Neutrophil (primary cell): ENCODE results near the gene OCA2.

ENCODE experiments used
- H3K27ac ChIP-seq: fragments of 200-600 bp; sonication (generic); 2 replicates; pipeline ENCODE4 v1.5.1; 2016; ENCODE audit warnings: mild to moderate bottlenecking, moderate library complexity
- H3K27me3 ChIP-seq: fragments of 200-600 bp; sonication (generic); 2 replicates; pipeline ENCODE4 v1.6.0; 2016; ENCODE audit warnings: mild to moderate bottlenecking
- H3K36me3 ChIP-seq: fragments of 200-600 bp; sonication (generic); 2 replicates; pipeline ENCODE4 v1.5.1; 2017
- H3K4me1 ChIP-seq, 2 experiments: fragments of 200-600 bp in 1 of 2; sonication (generic) in 1 of 2; 1 replicate in 1 of 2; 2 replicates in 1 of 2; pipeline versions ENCODE4 v1.5.1 to v1.6.1; 2013 to 2016; ENCODE audit warnings: low read depth in 1 of 2, low read length in 1 of 2, mild to moderate bottlenecking in 1 of 2, moderate library complexity in 1 of 2; ENCODE audit not compliant: control insufficient read depth in 1 of 2, insufficient read depth in 1 of 2
- H3K4me3 ChIP-seq, 2 experiments: fragments of 200-600 bp in 1 of 2; sonication (generic) in 1 of 2; 1 replicate in 1 of 2; 2 replicates in 1 of 2; pipeline ENCODE4 v1.5.1; 2013 to 2016; ENCODE audit warnings: low read depth in 1 of 2, low read length in 1 of 2, mild to moderate bottlenecking in 1 of 2, moderate library complexity in 1 of 2
- H3K9me3 ChIP-seq: fragments of 200-600 bp; sonication (generic); 2 replicates; pipeline ENCODE4 v1.5.1; 2016
- CTCF ChIP-seq: fragments of 200-600 bp; sonication (generic); IDR thresholded peaks from 2 replicates; pipeline ENCODE4 v1.5.1; 2016; ENCODE audit warnings: antibody characterized with exemption

The OCA2 gene

GRCh38 chr15:27985099-27985498, 114.0 kb downstream of the OCA2 start:
- no peak overlapping the region for H3K27ac ChIP-seq
- H3K4me3 ChIP-seq, result no peak overlapping the region
- H3K36me3 ChIP-seq, result no peaks in the 10 kb centered on the region
- H3K9me3 ChIP-seq, result no peaks in the 10 kb centered on the region
- no peaks in the 10 kb centered on the region for H3K27me3 ChIP-seq
- TF ChIP-seq CTCF, result no peak
- H3K4me1 ChIP-seq, result no peaks in the 10 kb centered on the region

GRCh38 chr15:27983496-27983895, 115.6 kb downstream of the OCA2 start:
- H3K27me3 ChIP-seq, result no peaks in the 10 kb centered on the region
- no peak overlapping the region for H3K27ac ChIP-seq
- no peaks in the 10 kb centered on the region for H3K9me3 ChIP-seq
- TF ChIP-seq CTCF, result no peak
- no peaks in the 10 kb centered on the region for H3K4me1 ChIP-seq
- no peaks in the 10 kb centered on the region for H3K36me3 ChIP-seq
- H3K4me3 ChIP-seq, result no peak overlapping the region

- no peak for TF ChIP-seq CTCF
- Histone ChIP-seq H3K27me3 (no peaks in the 10 kb centered on the region), H3K4me3 (no peak overlapping the region), H3K36me3 (no peaks in the 10 kb centered on the region), H3K27ac (no peak overlapping the region), H3K4me1 (no peaks in the 10 kb centered on the region), H3K9me3 (no peaks in the 10 kb centered on the region)
Observed at GRCh38 chr15:27977696-27978095, 121.4 kb downstream of the OCA2 start.

GRCh38 chr15:27973886-27974285, 125.2 kb downstream of the OCA2 start:
- Histone ChIP-seq H3K36me3 (no peaks in the 10 kb centered on the region), H3K9me3 (no peaks in the 10 kb centered on the region), H3K27ac (no peak overlapping the region), H3K4me1 (no peaks in the 10 kb centered on the region), H3K4me3 (no peak overlapping the region), H3K27me3 (no peaks in the 10 kb centered on the region)
- no peak for TF ChIP-seq CTCF

- no peak for TF ChIP-seq CTCF
- Histone ChIP-seq H3K4me1 (no peaks in the 10 kb centered on the region), H3K9me3 (no peaks in the 10 kb centered on the region), H3K27me3 (no peaks in the 10 kb centered on the region), H3K36me3 (no peaks in the 10 kb centered on the region), H3K4me3 (no peak overlapping the region), H3K27ac (no peak overlapping the region)
Observed at GRCh38 chr15:27970661-27971392, 128.3 kb downstream of the OCA2 start.

- Histone ChIP-seq H3K4me3 (no peak overlapping the region), H3K27ac (no peak overlapping the region), H3K9me3 (no peaks in the 10 kb centered on the region), H3K27me3 (no peaks in the 10 kb centered on the region), H3K4me1 (no peaks in the 10 kb centered on the region), H3K36me3 (no peaks in the 10 kb centered on the region)
- TF ChIP-seq CTCF, result no peak
Observed at GRCh38 chr15:27967541-27967940, 131.6 kb downstream of the OCA2 start.
